DND-41 (cell line): Measurements from ENCODE around the gene PDPN.

Experiments used
- ATAC-seq: fragments of 200-7000 bp; cut with Tn5 transposase; 3 replicates; pipeline ENCODE4 v1.9.1; 2021; ENCODE audit warnings: low read depth; ENCODE audit not compliant: insufficient read depth
- DNase-seq: peaks from one replicate; pipeline ENCODE4 v3.0.0-alpha.2; 2020
- H2AFZ ChIP-seq: 2 replicates; pipeline ENCODE4 v1.6.0; 2012; ENCODE audit warnings: low read depth, low read length
- H3K27ac ChIP-seq: 2 replicates; pipeline ENCODE4 v1.5.1; 2012; ENCODE audit warnings: low read length, inconsistent platforms
- H3K27me3 ChIP-seq: fragments of 200-600 bp; sonication (generic); 2 replicates; pipeline ENCODE4 v1.6.0; 2012; ENCODE audit warnings: low read length, mild to moderate bottlenecking, inconsistent platforms; ENCODE audit not compliant: insufficient read depth, poor library complexity
- H3K36me3 ChIP-seq: 2 replicates; pipeline ENCODE4 v1.5.1; 2012; ENCODE audit warnings: low read length, inconsistent platforms; ENCODE audit not compliant: insufficient read depth
- H3K4me1 ChIP-seq: 2 replicates; pipeline ENCODE4 v1.5.1; 2012; ENCODE audit warnings: mild to moderate bottlenecking, low read length; ENCODE audit not compliant: insufficient read depth
- H3K4me2 ChIP-seq: 2 replicates; pipeline ENCODE4 v1.6.0; 2012; ENCODE audit warnings: mild to moderate bottlenecking, moderate library complexity, low read length, inconsistent platforms; ENCODE audit not compliant: insufficient read depth
- H3K4me3 ChIP-seq, 2 experiments: fragments of 200-600 bp in 1 of 2; shearing (Covaris generic) in 1 of 2; 2 replicates each; pipeline ENCODE4 v1.5.1; 2012 to 2016; ENCODE audit warnings: inconsistent platforms in 2 of 2, low read length in 2 of 2, mild to moderate bottlenecking in 2 of 2, low read depth in 1 of 2, moderate library complexity in 1 of 2
- H3K79me2 ChIP-seq: 2 replicates; pipeline ENCODE4 v1.6.0; 2012; ENCODE audit warnings: low read length, inconsistent platforms; ENCODE audit not compliant: insufficient read depth
- H3K9ac ChIP-seq: 2 replicates; pipeline ENCODE4 v1.6.0; 2012; ENCODE audit warnings: low read depth, mild to moderate bottlenecking, inconsistent platforms, low read length, moderate library complexity
- H3K9me3 ChIP-seq: 2 replicates; pipeline ENCODE4 v1.5.1; 2012; ENCODE audit warnings: low read length, moderate library complexity, mild to moderate bottlenecking, inconsistent platforms; ENCODE audit not compliant: insufficient read depth, severe bottlenecking
- H4K20me1 ChIP-seq: 2 replicates; pipeline ENCODE4 v1.6.0; 2012; ENCODE audit warnings: low read length; ENCODE audit not compliant: insufficient read depth
- CTCF ChIP-seq: IDR thresholded peaks from 2 replicates; pipeline ENCODE4 v1.5.1; 2012; ENCODE audit warnings: borderline replicate concordance, low read length, moderate library complexity, mild to moderate bottlenecking; ENCODE audit not compliant: poor library complexity, severe bottlenecking; ENCODE audit errors: extremely low read depth
- EZH2 ChIP-seq: IDR thresholded peaks from 3 replicates; pipeline ENCODE4 v1.6.1; 2012; ENCODE audit warnings: borderline replicate concordance, low read depth, mild to moderate bottlenecking, moderate library complexity, low read length, inconsistent platforms; ENCODE audit not compliant: severe bottlenecking

PDPN gene

GRCh38 chr1:13619909-13620308, 36.3 kb downstream of the PDPN start:
- H3K4me3 ChIP-seq: no peak overlapping the region
- H3K27ac ChIP-seq: no peak overlapping the region
- no peaks in the 10 kb centered on the region for H3K36me3 ChIP-seq
- H3K9ac ChIP-seq: no peak overlapping the region
- no peaks in the 10 kb centered on the region for H4K20me1 ChIP-seq
- no peak for TF ChIP-seq CTCF
- no peak for TF ChIP-seq EZH2
- ATAC-seq: no peak
- no peaks in the 10 kb centered on the region for H3K79me2 ChIP-seq
- H3K27me3 ChIP-seq: peaks cover 7% of the 10 kb centered on the region
- no peak overlapping the region for H2AFZ ChIP-seq
- H3K4me1 ChIP-seq: no peaks in the 10 kb centered on the region
- DNase-seq: no peak
- no peaks in the 10 kb centered on the region for H3K9me3 ChIP-seq
- no peak overlapping the region for H3K4me2 ChIP-seq

- H2AFZ ChIP-seq: no peak overlapping the region
- H3K79me2 ChIP-seq: no peaks in the 10 kb centered on the region
- TF ChIP-seq CTCF (no peak), EZH2 (no peak)
- H4K20me1 ChIP-seq: no peaks in the 10 kb centered on the region
- no peaks in the 10 kb centered on the region for H3K36me3 ChIP-seq
- H3K27me3 ChIP-seq: peaks cover 7% of the 10 kb centered on the region
- no peak overlapping the region for H3K27ac ChIP-seq
- no peak overlapping the region for H3K4me3 ChIP-seq
- no peak overlapping the region for H3K4me2 ChIP-seq
- no peak overlapping the region for H3K9ac ChIP-seq
- no peak for ATAC-seq
- no peak for DNase-seq
- H3K4me1 ChIP-seq: no peaks in the 10 kb centered on the region
- no peaks in the 10 kb centered on the region for H3K9me3 ChIP-seq
Measured at GRCh38 chr1:13620825-13621224, 37.2 kb downstream of the PDPN start.

- H3K79me2 ChIP-seq: no peaks in the 10 kb centered on the region
- H3K36me3 ChIP-seq: no peaks in the 10 kb centered on the region
- H3K4me3 ChIP-seq: no peak overlapping the region
- no peak overlapping the region for H3K27ac ChIP-seq
- H4K20me1 ChIP-seq: no peaks in the 10 kb centered on the region
- H3K4me2 ChIP-seq: no peak overlapping the region
- H2AFZ ChIP-seq: no peak overlapping the region
- no peaks in the 10 kb centered on the region for H3K9me3 ChIP-seq
- H3K9ac ChIP-seq: no peak overlapping the region
- peaks cover 7% of the 10 kb centered on the region for H3K27me3 ChIP-seq
- ATAC-seq (no peak), DNase-seq (no peak)
- TF ChIP-seq CTCF: no peak
- TF ChIP-seq EZH2: no peak
- H3K4me1 ChIP-seq: no peaks in the 10 kb centered on the region
Measured at GRCh38 chr1:13622446-13622845, 38.8 kb downstream of the PDPN start.
